ENCODE results near the gene ERN2. TPM values are rescaled to one million over a fixed set of nuclear protein-coding genes. Genes with fewer than 3 reads are reported as not detected.

The ERN2 gene
- total and polyA plus RNA-seq, 2 of the 13 experiments (the other 11 are each of a cell fraction or from before 2014, with no cell fraction given): 2.2 to 3.5 TPM

DNA sequence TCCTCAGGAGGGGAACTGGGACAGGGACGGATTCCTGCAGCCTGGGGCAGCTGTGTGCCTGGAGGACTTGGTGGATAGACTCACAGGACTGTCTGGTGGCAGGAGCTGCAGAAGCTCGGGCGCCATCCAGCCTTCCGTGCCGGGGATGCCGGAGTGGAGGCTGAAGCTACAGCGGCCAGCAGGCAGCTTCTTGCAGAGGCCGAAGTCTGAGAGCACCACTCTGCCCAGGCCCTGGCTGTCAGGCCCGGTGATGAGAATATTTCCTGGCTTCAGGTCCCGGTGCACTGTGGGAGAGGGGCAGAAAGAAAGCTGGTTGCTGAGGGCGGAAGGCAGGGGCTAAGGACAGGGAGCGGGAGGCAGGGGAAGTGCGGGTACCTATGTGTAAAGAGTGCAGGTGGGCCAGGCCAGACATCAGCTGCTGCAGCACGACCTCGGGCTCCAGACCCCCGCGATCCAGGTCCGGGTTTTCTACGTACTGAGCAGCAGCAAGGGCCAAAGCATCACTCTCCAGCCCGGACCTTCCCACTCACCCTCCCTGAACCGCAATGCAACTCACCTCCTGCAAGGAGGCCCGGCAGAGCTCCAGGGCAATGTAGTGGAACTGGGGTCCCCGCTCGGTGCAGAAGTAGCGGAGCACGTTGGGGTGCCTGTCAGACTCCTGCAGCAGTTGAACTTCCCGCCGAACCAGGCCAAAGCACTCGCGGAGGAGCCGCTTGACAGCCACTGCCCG lies 18.2 kb downstream of the ERN2 start (continued):
- TF ChIP-seq, protein P1, sequence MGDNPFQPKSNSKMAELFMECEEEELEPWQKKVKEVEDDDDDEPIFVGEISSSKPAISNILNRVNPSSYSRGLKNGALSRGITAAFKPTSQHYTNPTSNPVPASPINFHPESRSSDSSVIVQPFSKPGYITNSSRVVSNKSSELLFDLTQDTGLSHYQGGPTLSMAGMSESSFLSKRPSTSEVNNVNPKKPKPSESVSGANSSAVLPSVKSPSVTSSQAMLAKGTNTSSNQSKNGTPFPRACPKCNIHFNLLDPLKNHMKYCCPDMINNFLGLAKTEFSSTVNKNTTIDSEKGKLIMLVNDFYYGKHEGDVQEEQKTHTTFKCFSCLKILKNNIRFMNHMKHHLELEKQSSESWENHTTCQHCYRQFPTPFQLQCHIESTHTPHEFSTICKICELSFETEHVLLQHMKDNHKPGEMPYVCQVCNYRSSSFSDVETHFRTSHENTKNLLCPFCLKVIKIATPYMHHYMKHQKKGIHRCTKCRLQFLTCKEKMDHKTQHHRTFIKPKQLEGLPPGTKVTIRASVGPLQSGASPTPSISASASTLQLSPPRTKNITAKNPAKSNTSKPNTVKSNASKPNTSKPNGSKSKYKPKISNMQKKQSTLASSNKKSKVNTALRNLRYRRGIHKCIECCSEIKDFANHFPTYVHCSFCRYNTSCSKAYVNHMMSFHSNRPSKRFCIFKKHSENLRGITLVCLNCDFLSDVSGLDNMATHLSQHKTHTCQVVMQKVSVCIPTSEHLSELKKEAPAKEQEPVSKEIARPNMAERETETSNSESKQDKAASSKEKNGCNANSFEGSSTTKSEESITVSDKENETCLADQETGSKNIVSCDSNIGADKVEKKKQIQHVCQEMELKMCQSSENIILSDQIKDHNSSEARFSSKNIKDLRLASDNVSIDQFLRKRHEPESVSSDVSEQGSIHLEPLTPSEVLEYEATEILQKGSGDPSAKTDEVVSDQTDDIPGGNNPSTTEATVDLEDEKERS (CRISPR knock-in tag; IDR thresholded peaks at IDR 0.05): 0 out of 2 replicates have a peak, but pooled peaks have one; percentile 18
- TF ChIP-seq KDM3A (CRISPR knock-in tag; IDR thresholded peaks at IDR 0.05; ENCODE audit: low read depth) (no peak; the same call in 1 of the 2 replicates), ZNF326 (CRISPR knock-in tag; IDR thresholded peaks at IDR 0.05; ENCODE audit: borderline replicate concordance) (no peak), IRX3 (CRISPR knock-in tag; IDR thresholded peaks at IDR 0.05; ENCODE audit: borderline replicate concordance, low read depth) (0 out of 2 replicates have a peak, but pooled peaks have one; percentile 61), HDAC2 (CRISPR knock-in tag; IDR thresholded peaks at IDR 0.05) (no peak; the same call in 1 of the 2 replicates), ZNF577 (CRISPR knock-in tag; IDR thresholded peaks at IDR 0.05; ENCODE audit: borderline replicate concordance, low read depth) (no peak), SP4 (CRISPR knock-in tag; IDR thresholded peaks at IDR 0.05) (peak; percentile 76), CENPT (CRISPR knock-in tag; IDR thresholded peaks at IDR 0.05; ENCODE audit: low read depth) (no peak), ZNF564 (CRISPR knock-in tag; IDR thresholded peaks at IDR 0.05) (0 out of 2 replicates have a peak, but pooled peaks have one; percentile 32), ZNF382 (CRISPR knock-in tag; IDR thresholded peaks at IDR 0.05; ENCODE audit: borderline replicate concordance) (no peak), RXRB (CRISPR knock-in tag; IDR thresholded peaks at IDR 0.05; ENCODE audit: borderline replicate concordance) (peak; percentile 15; the same call in 1 of the 2 replicates), SRF (IDR thresholded peaks at IDR 0.05; ENCODE audit: low read depth, low read length) (no peak), NFKB2 (CRISPR knock-in tag; IDR thresholded peaks at IDR 0.05; ENCODE audit: borderline replicate concordance) (peak; percentile 50; the same call in 1 of the 2 replicates), ZNF552 (CRISPR knock-in tag; IDR thresholded peaks at IDR 0.05; ENCODE audit: borderline replicate concordance) (no peak), ZFP90 (CRISPR knock-in tag; IDR thresholded peaks at IDR 0.05; ENCODE audit: borderline replicate concordance) (no peak), TAF15 (IDR thresholded peaks at IDR 0.05; ENCODE audit: low read depth, low read length, poor library complexity, severe bottlenecking) (no peak), RFXAP (CRISPR knock-in tag; IDR thresholded peaks at IDR 0.05; ENCODE audit: borderline replicate concordance) (no peak), BORCS8-MEF2B (CRISPR knock-in tag; IDR thresholded peaks at IDR 0.05) (no peak), ZNF644 (CRISPR knock-in tag; IDR thresholded peaks at IDR 0.05; ENCODE audit: low read depth) (no peak), MTA1 (CRISPR knock-in tag; IDR thresholded peaks at IDR 0.05; ENCODE audit: borderline replicate concordance) (peak; percentile 72; the same call in 1 of the 2 replicates), MXD4 (CRISPR knock-in tag; IDR thresholded peaks at IDR 0.05) (no peak), NCOA2 (CRISPR knock-in tag; IDR thresholded peaks at IDR 0.05) (no peak), SRSF4 (IDR thresholded peaks at IDR 0.05; ENCODE audit: low read depth, low read length, poor library complexity, severe bottlenecking) (no peak)
- TF ChIP-seq, protein P2, sequence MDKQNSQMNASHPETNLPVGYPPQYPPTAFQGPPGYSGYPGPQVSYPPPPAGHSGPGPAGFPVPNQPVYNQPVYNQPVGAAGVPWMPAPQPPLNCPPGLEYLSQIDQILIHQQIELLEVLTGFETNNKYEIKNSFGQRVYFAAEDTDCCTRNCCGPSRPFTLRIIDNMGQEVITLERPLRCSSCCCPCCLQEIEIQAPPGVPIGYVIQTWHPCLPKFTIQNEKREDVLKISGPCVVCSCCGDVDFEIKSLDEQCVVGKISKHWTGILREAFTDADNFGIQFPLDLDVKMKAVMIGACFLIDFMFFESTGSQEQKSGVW (CRISPR knock-in tag; IDR thresholded peaks at IDR 0.05; ENCODE audit: borderline replicate concordance): no peak
- TF ChIP-seq, protein P3, sequence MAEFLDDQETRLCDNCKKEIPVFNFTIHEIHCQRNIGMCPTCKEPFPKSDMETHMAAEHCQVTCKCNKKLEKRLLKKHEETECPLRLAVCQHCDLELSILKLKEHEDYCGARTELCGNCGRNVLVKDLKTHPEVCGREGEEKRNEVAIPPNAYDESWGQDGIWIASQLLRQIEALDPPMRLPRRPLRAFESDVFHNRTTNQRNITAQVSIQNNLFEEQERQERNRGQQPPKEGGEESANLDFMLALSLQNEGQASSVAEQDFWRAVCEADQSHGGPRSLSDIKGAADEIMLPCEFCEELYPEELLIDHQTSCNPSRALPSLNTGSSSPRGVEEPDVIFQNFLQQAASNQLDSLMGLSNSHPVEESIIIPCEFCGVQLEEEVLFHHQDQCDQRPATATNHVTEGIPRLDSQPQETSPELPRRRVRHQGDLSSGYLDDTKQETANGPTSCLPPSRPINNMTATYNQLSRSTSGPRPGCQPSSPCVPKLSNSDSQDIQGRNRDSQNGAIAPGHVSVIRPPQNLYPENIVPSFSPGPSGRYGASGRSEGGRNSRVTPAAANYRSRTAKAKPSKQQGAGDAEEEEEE (CRISPR knock-in tag; IDR thresholded peaks at IDR 0.05; ENCODE audit: borderline replicate concordance): 0 out of 2 replicates have a peak, but pooled peaks have one; percentile 67

All from HepG2 (cell line).